MM.1S (cell line): ENCODE measurements around the gene OLFM4.

Source experiments
- DNase-seq: peaks from one replicate; pipeline ENCODE4 v3.0.0-alpha.2; 2015
- H2AFZ ChIP-seq: fragments of 300-600 bp; sonication (generic); 2 replicates; pipeline ENCODE4 v1.6.0; 2016; ENCODE audit warnings: antibody characterized with exemption, low read length
- H3F3A ChIP-seq: fragments of 300-600 bp; sonication (generic); 2 replicates; pipeline ENCODE4 v1.6.1; 2016; ENCODE audit warnings: mild to moderate bottlenecking, antibody characterized with exemption, low read length, moderate library complexity, mixed read lengths; ENCODE audit not compliant: insufficient read depth
- H3K27ac ChIP-seq: fragments of 300-600 bp; sonication (generic); 2 replicates; pipeline ENCODE4 v1.5.1; 2016; ENCODE audit warnings: mild to moderate bottlenecking, low read length
- H3K27me3 ChIP-seq: fragments of 300-600 bp; sonication (generic); replicated peaks from 2 replicates; pipeline ENCODE4 v1.6.0; 2016; ENCODE audit warnings: low read length; ENCODE audit not compliant: insufficient read depth
- H3K36me3 ChIP-seq: fragments of 300-600 bp; sonication (generic); replicated peaks from 2 replicates; pipeline ENCODE4 v1.6.1; 2016; ENCODE audit warnings: mild to moderate bottlenecking, low read length, mixed read lengths; ENCODE audit not compliant: insufficient read depth
- H3K4me1 ChIP-seq: fragments of 300-600 bp; sonication (generic); 2 replicates; pipeline ENCODE4 v1.6.1; 2016; ENCODE audit warnings: low read length, mixed read lengths
- H3K4me2 ChIP-seq: fragments of 300-600 bp; sonication (generic); 2 replicates; pipeline ENCODE4 v1.6.0; 2016; ENCODE audit warnings: low read depth, low read length
- H3K4me3 ChIP-seq: fragments of 300-600 bp; sonication (generic); 2 replicates; pipeline ENCODE4 v1.5.1; 2016; ENCODE audit warnings: low read length, mixed read lengths
- H3K79me2 ChIP-seq: fragments of 300-600 bp; sonication (generic); 2 replicates; pipeline ENCODE4 v1.6.1; 2016; ENCODE audit warnings: mixed run types, low read length, mixed read lengths
- H3K9ac ChIP-seq: fragments of 300-600 bp; sonication (generic); 2 replicates; pipeline ENCODE4 v1.6.1; 2016; ENCODE audit warnings: low read length, mixed read lengths
- H3K9me2 ChIP-seq: fragments of 300-600 bp; sonication (generic); replicated peaks from 2 replicates; pipeline ENCODE4 v1.6.1; 2016; ENCODE audit warnings: mild to moderate bottlenecking, low read length, mixed read lengths; ENCODE audit not compliant: insufficient read depth
- H3K9me3 ChIP-seq: fragments of 300-600 bp; sonication (generic); replicated peaks from 2 replicates; pipeline ENCODE4 v1.6.1; 2016; ENCODE audit warnings: mild to moderate bottlenecking, low read length, mixed read lengths; ENCODE audit not compliant: insufficient read depth
- H4K20me1 ChIP-seq: fragments of 300-600 bp; sonication (generic); 2 replicates; pipeline ENCODE4 v1.6.1; 2016; ENCODE audit warnings: mild to moderate bottlenecking, low read length, moderate library complexity, mixed read lengths; ENCODE audit not compliant: insufficient read depth
- CTCF ChIP-seq: fragments of 300-600 bp; sonication (generic); IDR thresholded peaks from 2 replicates; pipeline ENCODE4 v1.5.1; 2016; ENCODE audit warnings: antibody characterized with exemption, low read length, mixed read lengths
- EZH2 ChIP-seq: fragments of 300-600 bp; sonication (generic); optimal IDR thresholded peaks from 2 replicates; pipeline ENCODE3; 2017; ENCODE audit warnings: low read depth, mild to moderate bottlenecking, antibody characterized with exemption, low read length, mixed read lengths
- EZH2phosphoT487 ChIP-seq: fragments of 300-600 bp; sonication (generic); IDR thresholded peaks from 2 replicates; pipeline ENCODE4 v1.6.1; 2018; ENCODE audit warnings: antibody characterized with exemption, low read length

The OLFM4 gene

GRCh38 chr13:53028637-53029203, at the start of gene OLFM4:
Gene OLFM4 (plus strand): TSS chr13:53028813. CDS start chr13:53028837, 24 bp downstream.
- no peak within 1 kb of the TSS for H3K27ac ChIP-seq
- no peaks in the 10 kb centered on the region for H4K20me1 ChIP-seq
- no peaks in the 10 kb centered on the region for H3K79me2 ChIP-seq
- no peak within 1 kb of the TSS for H3K4me2 ChIP-seq
- no peaks in the 10 kb centered on the region for H3K9me3 ChIP-seq
- no peak within 1 kb of the TSS for H2AFZ ChIP-seq
- H3K36me3 ChIP-seq = no peaks in the 10 kb centered on the region
- H3K27me3 ChIP-seq = no peaks in the 10 kb centered on the region
- H3F3A ChIP-seq = no peaks in the 10 kb centered on the region
- no peak for DNase-seq
- no peak within 1 kb of the TSS for H3K4me3 ChIP-seq
- TF ChIP-seq EZH2 (no peak), EZH2phosphoT487 (no peak), CTCF (no peak)
- H3K9ac ChIP-seq = no peak within 1 kb of the TSS
- no peaks in the 10 kb centered on the region for H3K9me2 ChIP-seq
- H3K4me1 ChIP-seq = no peaks in the 10 kb centered on the region

- no peak overlapping the region for H3K27ac ChIP-seq
- no peaks in the 10 kb centered on the region for H3K9me2 ChIP-seq
- H3K36me3 ChIP-seq = no peaks in the 10 kb centered on the region
- H3K4me2 ChIP-seq = no peak overlapping the region
- H3K4me3 ChIP-seq = no peak overlapping the region
- no peak overlapping the region for H3K9ac ChIP-seq
- no peaks in the 10 kb centered on the region for H3K79me2 ChIP-seq
- DNase-seq = no peak
- no peaks in the 10 kb centered on the region for H3F3A ChIP-seq
- no peaks in the 10 kb centered on the region for H3K4me1 ChIP-seq
- no peaks in the 10 kb centered on the region for H3K27me3 ChIP-seq
- no peak overlapping the region for H2AFZ ChIP-seq
- H3K9me3 ChIP-seq = no peaks in the 10 kb centered on the region
- TF ChIP-seq EZH2 (no peak), EZH2phosphoT487 (no peak), CTCF (no peak)
- H4K20me1 ChIP-seq = no peaks in the 10 kb centered on the region
Observed at GRCh38 chr13:52978989-52979388, 49.6 kb upstream of the OLFM4 start.

- no peaks in the 10 kb centered on the region for H3K36me3 ChIP-seq
- H3K9me2 ChIP-seq = no peaks in the 10 kb centered on the region
- no peak overlapping the region for H2AFZ ChIP-seq
- no peak overlapping the region for H3K4me3 ChIP-seq
- no peak overlapping the region for H3K27ac ChIP-seq
- H3K9me3 ChIP-seq = no peaks in the 10 kb centered on the region
- H3F3A ChIP-seq = no peaks in the 10 kb centered on the region
- H4K20me1 ChIP-seq = no peaks in the 10 kb centered on the region
- no peak for TF ChIP-seq EZH2
- no peak for TF ChIP-seq EZH2phosphoT487
- TF ChIP-seq CTCF = no peak
- H3K9ac ChIP-seq = no peak overlapping the region
- no peaks in the 10 kb centered on the region for H3K27me3 ChIP-seq
- no peak overlapping the region for H3K4me2 ChIP-seq
- H3K4me1 ChIP-seq = no peaks in the 10 kb centered on the region
- no peaks in the 10 kb centered on the region for H3K79me2 ChIP-seq
- DNase-seq = no peak
Observed at GRCh38 chr13:52980695-52981094, 47.9 kb upstream of the OLFM4 start.
